Glomerular visceral epithelial cell (primary cell): ENCODE measurements around the gene TTLL3.

ENCODE experiments used
- DNase-seq: peaks from one replicate; pipeline ENCODE4 v3.0.0-alpha.2; 2016; ENCODE audit errors: extremely low spot score

Gene TTLL3

GRCh38 chr3:9806688-9807589 is 3.1 kb upstream of the TTLL3 start:
- DNase-seq, result no peak

- DNase-seq, result no peak
Observed at GRCh38 chr3:9807981-9808344, 2.1 kb upstream of the TTLL3 start.

DNA sequence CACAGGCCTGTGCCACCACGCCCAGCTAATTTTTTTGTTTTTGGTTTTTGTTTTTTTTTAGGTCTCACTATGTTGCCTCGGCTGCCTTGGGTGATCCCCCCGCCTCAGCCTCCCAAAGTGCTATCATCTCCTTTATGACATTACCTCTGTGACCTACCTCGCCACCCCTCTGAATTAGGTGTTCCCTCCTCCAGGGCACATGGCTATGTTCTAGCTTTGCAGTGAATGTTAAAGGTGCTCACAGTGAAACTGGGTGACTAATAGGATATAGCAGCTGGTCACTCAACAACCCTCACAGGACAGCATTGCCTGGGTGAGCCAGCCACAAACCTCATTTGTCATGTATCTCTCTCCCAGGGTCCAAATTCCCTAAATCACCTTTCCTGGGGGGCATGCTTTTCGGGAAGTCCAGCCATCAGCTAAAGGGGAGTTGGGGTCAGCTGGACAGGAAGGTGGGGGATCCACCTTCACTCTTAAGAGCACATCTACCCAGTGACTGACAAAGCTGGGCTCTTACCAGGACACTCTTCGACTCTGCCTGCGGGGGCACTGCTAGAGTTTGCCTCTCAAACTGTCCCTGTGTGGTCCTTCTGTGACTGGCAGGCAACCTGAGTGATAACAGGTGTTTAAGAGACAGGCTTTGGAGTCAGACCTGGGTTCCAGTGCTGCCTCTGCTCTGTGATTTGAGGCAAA is 1.6 kb upstream of the TTLL3 start:
- peak; percentile 51 for DNase-seq

GRCh38 chr3:9809239-9809614 is 835 bp upstream of the TTLL3 start:
- no peak for DNase-seq

GRCh38 chr3:9810433-9810770 is 340 bp downstream of the TTLL3 start:
- no peak for DNase-seq

DNA sequence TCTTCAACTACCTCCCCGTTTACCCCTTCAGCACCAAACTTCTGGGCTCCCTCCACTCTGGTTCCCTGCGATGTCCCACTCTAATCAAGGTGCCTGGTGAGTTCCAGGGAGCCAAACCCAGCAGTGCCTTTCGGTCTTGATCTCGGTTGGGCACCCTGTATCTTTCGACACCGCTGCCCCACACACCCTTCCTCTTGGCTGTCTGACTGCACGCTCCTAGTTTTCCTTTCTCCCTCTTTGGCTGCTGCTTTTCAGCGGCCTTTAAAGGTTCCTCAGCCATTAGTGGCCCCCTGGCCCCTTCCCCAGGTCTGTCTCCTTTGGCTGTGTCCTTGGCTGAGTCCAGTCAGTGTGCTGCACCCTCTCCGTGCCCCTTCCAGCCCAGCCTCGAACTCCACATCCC is 784 bp downstream of the TTLL3 start:
- no peak for DNase-seq

GRCh38 chr3:9812870-9813483 is 2.9 kb downstream of the TTLL3 start:
- DNase-seq, result no peak

- DNase-seq, result no peak
Observed at GRCh38 chr3:9815986-9816385, 5.9 kb downstream of the TTLL3 start.

DNA sequence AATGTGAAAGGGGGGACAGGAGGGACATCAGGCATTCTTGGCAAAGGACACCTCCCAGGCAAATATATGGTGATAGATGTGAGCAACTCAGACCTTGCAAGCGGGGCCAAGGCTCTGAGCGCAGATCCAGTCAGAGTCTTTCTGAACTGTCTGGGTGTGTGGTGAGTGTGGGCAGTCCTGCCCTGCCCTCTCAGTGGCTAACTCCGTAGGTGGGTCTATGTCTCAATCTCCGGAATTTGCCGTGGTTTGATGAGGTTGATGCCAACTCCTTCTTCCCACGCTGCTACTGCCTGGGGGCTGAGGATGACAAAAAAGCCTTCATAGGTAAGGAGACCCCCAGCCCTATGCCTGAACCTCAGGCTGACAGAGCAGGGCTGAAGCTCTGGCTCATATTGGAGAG is 7.4 kb downstream of the TTLL3 start:
- no peak for DNase-seq

DNA sequence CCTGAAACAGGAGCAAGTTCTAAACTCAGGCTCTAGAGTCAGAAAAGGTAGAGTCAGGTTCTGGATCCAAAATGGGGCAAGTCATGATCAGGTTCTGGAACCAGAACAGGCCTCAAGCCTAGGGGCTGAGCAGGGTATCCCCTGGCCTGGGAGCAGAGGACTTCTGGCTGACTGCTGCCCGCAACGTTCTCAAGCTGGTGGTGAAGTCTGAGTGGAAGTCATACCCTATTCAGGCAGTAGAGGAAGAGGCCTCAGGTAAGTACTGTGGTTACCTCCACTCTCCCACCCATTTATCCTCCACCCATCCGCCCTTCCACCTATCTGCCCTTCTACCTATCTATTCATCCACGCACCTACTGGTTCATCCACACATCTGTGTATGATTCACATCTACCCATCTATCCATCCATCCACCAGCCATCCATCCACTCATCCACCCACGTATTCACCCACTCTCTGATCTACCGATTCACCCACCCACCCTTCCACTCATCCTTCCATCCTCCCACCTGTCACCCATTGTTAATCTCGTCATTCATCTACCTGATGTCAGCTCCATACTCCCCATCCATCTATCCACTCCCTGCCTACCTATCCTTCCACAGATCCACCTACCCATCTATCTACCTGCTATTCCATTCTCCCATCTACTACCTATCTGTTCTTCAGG is 8.7 kb downstream of the TTLL3 start:
- no peak for DNase-seq

- no peak for DNase-seq
Observed at GRCh38 chr3:9820543-9820942, 10.5 kb downstream of the TTLL3 start.

DNA sequence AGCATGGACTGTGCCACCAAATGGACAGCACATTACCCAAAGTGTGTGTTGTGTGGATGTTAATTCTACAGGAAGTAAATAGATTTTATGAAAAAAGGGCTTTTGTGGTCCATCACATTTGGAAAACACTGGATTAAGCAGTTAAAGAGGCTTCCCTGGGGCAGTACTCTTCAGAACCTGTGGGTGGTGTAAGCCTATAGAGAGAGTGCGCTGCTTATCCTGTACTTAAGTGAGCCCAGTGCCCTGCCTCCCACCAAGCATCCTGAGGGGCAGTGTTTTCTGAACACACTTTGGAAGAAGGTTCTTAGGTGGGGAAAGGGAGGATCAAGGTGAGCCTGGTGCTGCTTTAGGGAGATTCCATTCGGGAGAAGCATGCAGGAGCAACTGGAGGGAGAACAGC is 10.9 kb downstream of the TTLL3 start:
- DNase-seq, result no peak

GRCh38 chr3:9825451-9826040 is 15.5 kb downstream of the TTLL3 start:
- DNase-seq, result no peak

GRCh38 chr3:9826815-9827573 is 16.9 kb downstream of the TTLL3 start:
- DNase-seq, result peak; percentile 24

- no peak for DNase-seq
Observed at GRCh38 chr3:9828801-9829755, 19.0 kb downstream of the TTLL3 start.

DNA sequence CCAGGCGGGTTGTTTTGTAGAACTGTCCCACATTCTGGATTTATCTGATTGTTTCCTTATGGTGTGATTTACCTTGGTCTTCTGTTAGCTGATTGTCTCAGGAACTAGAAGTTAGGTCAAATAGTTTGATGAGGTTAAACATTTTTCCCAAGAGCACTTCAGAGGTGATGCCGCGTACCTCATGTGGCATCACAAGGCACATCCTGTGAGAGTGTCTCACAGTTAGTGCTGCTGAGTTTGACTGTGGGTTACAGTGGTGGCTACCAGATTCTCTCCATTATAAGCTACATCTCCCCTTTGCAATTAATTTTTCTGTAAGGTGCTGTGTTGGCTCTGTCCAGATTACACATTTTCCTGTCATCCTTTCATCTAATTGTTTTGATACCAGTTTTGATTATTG is 21.2 kb downstream of the TTLL3 start:
- no peak for DNase-seq

DNA sequence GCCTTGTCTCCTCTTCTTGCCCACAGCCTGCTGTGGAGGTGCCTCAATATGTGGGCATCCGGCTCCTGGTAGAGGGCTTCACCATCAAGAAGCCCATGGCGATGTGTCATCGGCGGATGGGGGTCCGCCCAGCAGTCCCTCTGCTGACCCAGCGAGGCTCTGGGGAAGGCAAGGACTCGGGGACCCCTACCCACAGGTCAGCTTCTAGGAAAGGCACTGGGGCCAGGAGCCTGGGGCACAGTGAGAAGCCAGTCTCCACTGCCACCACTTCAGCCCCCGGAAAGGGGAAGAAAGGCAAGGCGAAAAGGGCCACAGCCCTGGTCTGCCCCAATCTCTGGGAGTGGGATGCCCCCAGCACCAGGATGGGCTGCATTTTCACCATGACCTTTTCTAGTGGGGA is 23.0 kb downstream of the TTLL3 start:
- DNase-seq, result no peak

DNA sequence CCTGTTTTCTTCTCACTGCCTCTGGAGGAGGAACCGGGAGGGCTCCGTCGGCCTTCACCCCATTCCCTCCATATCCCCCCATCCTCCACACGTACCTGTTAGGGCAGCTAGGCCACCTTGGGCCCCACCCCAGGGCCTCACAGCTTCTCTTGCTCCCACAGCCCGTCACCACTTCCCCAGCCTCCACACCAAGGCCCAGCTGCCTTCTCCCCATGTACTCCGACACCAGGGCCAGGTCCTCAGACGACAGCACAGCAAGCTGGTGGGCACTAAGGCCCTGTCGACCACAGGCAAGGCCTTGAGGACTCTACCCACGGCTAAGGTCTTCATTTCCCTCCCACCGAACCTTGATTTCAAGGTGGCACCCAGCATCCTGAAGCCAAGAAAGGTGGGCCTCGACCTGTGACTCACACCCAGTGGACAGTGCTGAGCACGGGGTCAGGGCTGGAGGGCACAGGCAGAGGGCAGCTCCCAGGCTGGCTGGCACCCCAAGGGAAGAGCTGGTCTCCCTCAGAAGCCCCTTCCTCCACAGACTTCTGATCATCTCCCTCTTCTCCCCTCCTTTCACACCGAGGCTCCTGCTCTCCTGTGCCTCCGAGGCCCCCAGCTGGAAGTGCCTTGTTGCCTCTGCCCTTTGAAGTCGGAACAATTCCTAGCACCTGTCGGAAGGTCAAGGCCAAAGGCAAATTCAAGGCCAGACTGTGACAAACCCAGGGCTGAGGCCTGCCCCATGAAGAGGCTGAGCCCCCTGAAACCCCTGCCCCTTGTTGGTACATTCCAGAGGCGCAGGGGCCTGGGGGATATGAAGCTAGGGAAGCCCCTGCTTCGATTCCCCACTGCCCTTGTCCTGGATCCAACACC is 24.7 kb downstream of the TTLL3 start:
- no peak for DNase-seq
